HL-60/S4 treated with retinoic acid at 250 ng/mL for 4 days and 3 days (cell line): ENCODE measurements around the gene LMOD1.

ENCODE experiments used
- in situ Hi-C: fragments of 300-500 bp; cut with MboI; formaldehyde crosslinking; loops from 2 replicates; pipeline ENCODE4 v1.7.0; 2022; ENCODE audit warnings: low sequenced_read_pairs

The LMOD1 gene

GRCh38 chr1:201895120-201895665 lies 51.2 kb downstream of the LMOD1 start:
- in situ Hi-C loops: no loop called here

GRCh38 chr1:201894343-201895119 lies 51.8 kb downstream of the LMOD1 start:
- in situ Hi-C loops: no loop called here

DNA sequence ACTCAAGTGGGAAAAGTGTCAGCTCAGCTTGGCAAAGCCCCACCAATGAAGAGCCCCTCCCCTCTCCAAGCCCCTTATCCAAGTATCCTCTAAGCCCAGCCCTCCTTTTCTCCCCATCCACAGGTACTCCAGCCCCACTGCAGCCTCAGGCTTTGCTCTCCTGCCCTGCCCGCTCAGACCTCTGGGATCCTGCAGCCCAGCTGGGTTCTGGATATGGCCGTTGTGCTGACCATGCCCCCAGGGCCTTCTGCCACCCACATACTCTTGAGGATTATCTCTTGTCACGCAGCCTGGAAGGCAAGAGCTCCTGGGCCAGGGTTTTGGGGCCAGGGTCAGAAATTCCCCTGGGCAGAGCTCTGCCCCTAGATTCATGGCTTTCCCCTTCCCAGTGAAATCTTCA lies 52.9 kb downstream of the LMOD1 start:
- in situ Hi-C loops: no loop called here

- in situ Hi-C loops: no loop called here
Observed at GRCh38 chr1:201892211-201892610, 54.1 kb downstream of the LMOD1 start.

- in situ Hi-C loops: no loop called here
Observed at GRCh38 chr1:201891451-201892045, 54.8 kb downstream of the LMOD1 start.

GRCh38 chr1:201890806-201891450 lies 55.4 kb downstream of the LMOD1 start:
- in situ Hi-C loops: no loop called here

DNA sequence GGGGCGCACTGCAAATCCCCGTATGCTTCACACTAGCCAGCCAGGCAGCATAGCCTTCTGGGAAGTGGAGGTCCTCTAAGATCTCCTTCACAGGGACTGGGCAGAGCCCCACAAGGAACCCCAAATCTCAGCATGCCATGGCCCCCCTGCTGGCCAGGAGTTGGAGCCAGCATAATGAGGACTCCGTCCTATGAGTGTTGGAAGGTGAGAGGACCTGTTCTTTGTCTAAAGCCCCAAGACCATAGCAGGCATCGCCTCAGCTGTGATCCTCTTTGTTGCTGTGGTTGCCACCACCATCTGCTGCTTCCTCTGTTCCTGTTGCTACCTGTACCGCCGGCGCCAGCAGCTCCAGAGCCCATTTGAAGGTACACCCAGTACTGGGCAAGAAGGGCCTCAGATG lies 56.1 kb downstream of the LMOD1 start:
- in situ Hi-C loops: no loop called here

DNA sequence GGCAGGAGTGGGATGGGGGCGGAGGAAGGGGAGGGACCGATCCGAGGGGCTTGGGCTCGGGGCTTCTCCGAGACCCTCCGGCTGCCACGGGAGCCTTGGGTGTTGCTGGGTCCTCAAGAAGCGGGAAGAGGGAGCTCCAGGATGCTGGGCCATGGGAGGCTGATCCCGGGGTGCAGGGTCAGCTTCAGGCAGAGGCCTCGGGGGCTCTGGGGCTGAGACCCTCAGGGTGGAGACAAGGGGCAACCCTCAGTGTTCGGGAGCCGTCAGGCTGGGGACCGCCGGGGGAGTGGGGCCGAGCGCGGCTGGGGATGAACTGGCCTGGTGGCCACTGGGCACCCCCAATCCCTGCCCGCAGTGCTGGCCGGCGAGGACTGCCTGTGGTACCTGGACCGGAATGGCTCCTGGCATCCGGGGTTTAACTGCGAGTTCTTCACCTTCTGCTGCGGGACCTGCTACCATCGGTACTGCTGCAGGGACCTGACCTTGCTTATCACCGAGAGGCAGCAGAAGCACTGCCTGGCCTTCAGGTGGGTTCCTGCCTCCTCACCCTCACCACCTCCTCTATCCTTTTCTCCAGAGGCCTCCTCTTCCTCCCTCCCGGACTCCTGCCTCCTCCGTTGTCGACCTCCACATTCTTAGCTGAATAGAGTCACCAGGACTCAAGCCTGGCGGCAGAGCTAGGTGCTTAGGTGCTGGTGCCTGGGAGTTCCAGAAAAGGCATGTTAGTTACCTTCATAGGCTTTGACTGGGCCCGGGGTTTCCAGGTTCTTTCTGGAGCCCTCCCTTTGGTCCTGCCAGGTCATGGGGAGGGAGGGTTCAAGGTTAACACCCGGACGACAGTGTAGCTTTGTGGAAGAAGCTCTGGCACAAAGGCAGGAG lies 57.0 kb downstream of the LMOD1 start:
- in situ Hi-C loops: no loop called here

DNA sequence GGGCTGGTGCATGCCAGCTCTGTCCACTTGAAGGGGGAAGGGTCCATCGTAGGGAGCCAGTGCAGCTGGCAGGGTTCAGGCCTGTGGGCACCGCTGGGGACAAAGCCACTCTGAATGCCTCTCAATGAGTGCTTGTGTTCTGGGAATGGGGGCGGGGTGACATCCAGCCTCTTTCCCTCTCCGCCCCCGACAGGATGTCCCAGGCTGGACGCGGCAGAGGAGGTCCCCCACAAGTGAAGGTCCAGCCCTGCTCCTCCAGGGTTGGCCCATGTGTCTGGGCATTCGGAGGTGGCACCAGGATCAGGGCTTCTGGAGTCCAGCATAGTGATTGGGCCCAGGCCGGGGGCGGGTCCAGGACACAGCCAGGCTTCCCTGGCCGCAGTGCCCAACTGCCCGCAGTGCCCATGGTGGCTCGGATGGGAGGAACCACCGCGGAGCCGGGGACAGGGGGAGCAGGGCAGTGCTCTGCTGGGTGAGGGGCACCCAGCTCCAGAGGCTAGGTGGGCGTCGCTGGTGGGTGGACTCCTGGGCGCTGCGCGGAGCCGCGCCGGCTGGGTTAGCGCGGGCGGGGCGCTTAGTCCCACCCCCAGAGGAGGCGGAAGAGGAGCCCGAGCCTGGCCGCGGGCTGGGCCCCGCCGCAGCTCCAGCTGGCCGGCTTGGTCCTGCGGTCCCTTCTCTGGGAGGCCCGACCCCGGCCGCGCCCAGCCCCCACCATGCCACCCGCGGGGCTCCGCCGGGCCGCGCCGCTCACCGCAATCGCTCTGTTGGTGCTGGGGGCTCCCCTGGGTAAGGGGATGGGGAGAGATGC lies 57.9 kb downstream of the LMOD1 start, which contains the start of gene SHISA4:
Gene SHISA4, plus strand, starts transcription at position 617 of the 808 bp plus-strand sequence. Its CDS starts 97 bp downstream, at position 714.
- in situ Hi-C loops: no loop called here

DNA sequence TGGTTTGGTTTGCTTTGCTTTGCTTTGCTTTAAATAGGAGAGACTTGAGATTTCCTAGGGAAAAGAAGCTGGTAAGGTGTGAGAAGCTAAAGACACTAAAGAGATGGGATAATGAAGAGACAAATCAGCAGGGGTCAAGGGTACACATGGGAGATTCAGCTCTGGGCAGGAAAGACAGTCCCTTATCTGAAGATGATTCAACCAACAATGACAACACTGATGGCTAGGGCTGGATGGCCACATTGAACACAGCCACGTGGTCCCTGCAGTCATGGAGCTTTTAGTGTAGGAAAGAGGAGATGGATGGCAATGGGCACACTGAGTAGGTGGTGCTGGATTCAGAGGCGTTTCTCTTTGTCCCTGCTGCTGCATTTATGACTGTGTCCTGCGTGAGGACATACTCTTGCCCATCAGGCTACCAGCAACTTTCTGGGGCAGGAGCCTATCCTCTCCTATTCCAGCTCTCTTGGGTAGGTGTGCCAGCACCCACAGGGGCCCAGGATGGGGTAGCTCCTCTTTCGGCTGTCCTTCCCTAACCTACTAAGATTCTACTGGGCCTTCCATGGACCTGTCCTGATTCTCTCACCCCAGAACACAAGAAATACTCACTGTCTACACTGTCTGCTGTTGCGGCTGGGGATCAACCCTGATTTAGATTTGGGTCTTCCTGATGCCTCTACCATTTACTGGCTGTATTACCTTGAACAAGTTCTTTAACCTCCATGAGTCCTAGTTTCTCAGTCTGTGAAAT lies 59.1 kb downstream of the LMOD1 start:
- in situ Hi-C loops: no loop called here

- in situ Hi-C loops: no loop called here
Observed at GRCh38 chr1:201886103-201886885, 60.1 kb downstream of the LMOD1 start.

DNA sequence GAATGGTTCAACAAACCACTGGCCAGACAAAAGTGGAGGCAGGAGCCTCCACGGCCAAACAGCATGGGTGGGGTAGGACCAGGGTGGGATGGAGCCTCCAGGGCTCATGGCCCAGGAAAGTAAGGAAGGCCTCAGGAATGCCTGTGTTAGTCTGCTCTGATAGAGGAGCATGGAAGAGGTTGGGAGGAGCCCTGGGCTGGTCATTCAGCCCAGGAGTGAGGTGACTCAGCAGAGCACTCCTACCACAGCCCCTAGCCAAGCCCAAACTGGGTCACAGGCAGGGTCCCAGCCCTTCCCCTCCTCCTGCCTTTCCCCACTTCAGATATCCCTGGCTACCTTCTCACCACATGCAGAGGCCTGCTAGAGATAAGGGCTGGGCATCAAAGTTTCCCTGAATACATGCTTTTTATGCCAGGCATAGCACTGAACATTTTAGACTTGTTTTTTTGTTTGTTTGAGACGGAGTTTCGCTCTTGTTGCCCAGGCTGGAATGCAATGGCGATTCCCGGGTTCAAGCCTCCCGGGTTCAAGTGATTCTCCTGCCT lies 60.7 kb downstream of the LMOD1 start:
- in situ Hi-C loops: no loop called here

GRCh38 chr1:201884425-201884824 lies 61.9 kb downstream of the LMOD1 start:
- in situ Hi-C loops: no loop called here

- in situ Hi-C loops: no loop called here
Observed at GRCh38 chr1:201883786-201884185, 62.6 kb downstream of the LMOD1 start.

- in situ Hi-C loops: no loop called here
Observed at GRCh38 chr1:201883266-201883665, 63.1 kb downstream of the LMOD1 start.

GRCh38 chr1:201882665-201883132 lies 63.6 kb downstream of the LMOD1 start:
- in situ Hi-C loops: no loop called here

GRCh38 chr1:201881617-201882016 lies 64.7 kb downstream of the LMOD1 start:
- in situ Hi-C loops: no loop called here
